Activated T-helper 17 cell treated with anti-CD3 and anti-CD28 coated beads, Interleukin-2, amount 50 U/mL, for 72 hours (primary cell): ENCODE results near the gene KIAA1614. TPM values are rescaled to one million over a fixed set of nuclear protein-coding genes. Genes with fewer than 3 reads are reported as not detected.

Source experiments
- ATAC-seq: fragments of 150-1000 bp; cut with Tn5 transposase; replicated peaks from 2 replicates; pipeline ENCODE4 v1.10.0; 2021; ENCODE audit warnings: mild to moderate bottlenecking, moderate library complexity
- H3K27ac Mint-ChIP-seq: one replicate; pipeline ENCODE4 v1.8.0; 2022; ENCODE audit warnings: mixed read lengths
- H3K27me3 Mint-ChIP-seq: one replicate; pipeline ENCODE4 v1.8.0; 2022; ENCODE audit warnings: mixed read lengths
- H3K36me3 Mint-ChIP-seq: one replicate; pipeline ENCODE4 v1.8.0; 2022; ENCODE audit warnings: low read depth, mild to moderate bottlenecking, mixed read lengths
- H3K4me1 Mint-ChIP-seq: one replicate; pipeline ENCODE4 v1.8.0; 2022; ENCODE audit warnings: mixed read lengths
- H3K4me3 Mint-ChIP-seq: one replicate; pipeline ENCODE4 v1.8.0; 2022; ENCODE audit warnings: mild to moderate bottlenecking, mixed read lengths
- H3K9me3 Mint-ChIP-seq: one replicate; pipeline ENCODE4 v1.8.0; 2022; ENCODE audit warnings: mixed read lengths
- total RNA-seq, 2 donors: library from RNA; stranded (reverse); gene quantifications; one replicate each; pipeline ENCODE4 v1.2.3, GENCODE V29; 2022

KIAA1614 gene
- total RNA-seq, 2 donors from 2014 or later: 0.04 to 0.19 TPM

DNA sequence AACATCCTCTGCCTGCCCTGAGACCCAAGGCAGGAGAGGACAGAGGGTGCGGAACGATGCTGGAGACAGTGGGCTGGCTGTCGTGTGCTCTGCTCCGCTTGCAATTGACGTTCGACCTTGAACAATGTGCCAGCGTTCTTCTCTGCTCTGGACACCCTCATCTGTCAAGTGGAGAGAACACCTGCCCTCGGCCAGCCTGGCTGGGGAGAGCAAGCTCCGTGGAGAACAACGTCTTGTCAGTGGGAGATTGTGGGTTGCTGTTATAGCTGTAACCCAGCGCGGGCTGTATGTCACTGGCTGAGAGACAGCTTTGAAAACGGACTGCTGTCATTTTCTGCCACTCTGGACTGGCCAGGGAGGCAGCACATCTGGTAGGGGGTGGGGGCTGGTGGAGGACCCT, 14.7 kb downstream of the KIAA1614 start:
- no peak overlapping the region for H3K4me3 Mint-ChIP-seq
- no peak for ATAC-seq
- H3K4me1 Mint-ChIP-seq: no peaks in the 10 kb centered on the region
- peaks cover 10% of the 10 kb centered on the region for H3K27me3 Mint-ChIP-seq
- no peak overlapping the region for H3K27ac Mint-ChIP-seq
- H3K36me3 Mint-ChIP-seq: no peaks in the 10 kb centered on the region
- H3K9me3 Mint-ChIP-seq: no peaks in the 10 kb centered on the region

DNA sequence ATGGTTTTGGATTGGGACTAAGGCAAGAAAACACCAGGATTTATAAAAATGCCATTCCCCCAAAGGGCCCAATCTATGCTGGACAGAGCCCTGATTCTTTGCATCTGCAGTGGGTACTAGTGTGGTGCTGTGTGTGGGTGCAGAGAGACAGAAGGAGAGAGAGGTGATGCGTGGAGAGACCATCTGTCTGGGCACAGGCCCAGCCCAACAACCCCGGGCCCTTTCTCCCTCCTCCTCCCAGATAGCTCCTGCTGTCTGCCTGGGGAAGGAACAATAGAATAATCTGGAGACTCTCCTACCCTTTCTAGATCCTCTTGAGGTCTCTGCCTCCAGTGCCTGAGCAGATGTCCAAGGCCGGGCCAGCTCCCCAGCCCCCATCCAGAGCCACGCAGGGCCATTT, 15.1 kb downstream of the KIAA1614 start:
- H3K36me3 Mint-ChIP-seq: no peaks in the 10 kb centered on the region
- no peak for ATAC-seq
- no peak overlapping the region for H3K27ac Mint-ChIP-seq
- no peaks in the 10 kb centered on the region for H3K4me1 Mint-ChIP-seq
- no peak overlapping the region for H3K4me3 Mint-ChIP-seq
- no peaks in the 10 kb centered on the region for H3K9me3 Mint-ChIP-seq
- peaks cover 10% of the 10 kb centered on the region for H3K27me3 Mint-ChIP-seq

DNA sequence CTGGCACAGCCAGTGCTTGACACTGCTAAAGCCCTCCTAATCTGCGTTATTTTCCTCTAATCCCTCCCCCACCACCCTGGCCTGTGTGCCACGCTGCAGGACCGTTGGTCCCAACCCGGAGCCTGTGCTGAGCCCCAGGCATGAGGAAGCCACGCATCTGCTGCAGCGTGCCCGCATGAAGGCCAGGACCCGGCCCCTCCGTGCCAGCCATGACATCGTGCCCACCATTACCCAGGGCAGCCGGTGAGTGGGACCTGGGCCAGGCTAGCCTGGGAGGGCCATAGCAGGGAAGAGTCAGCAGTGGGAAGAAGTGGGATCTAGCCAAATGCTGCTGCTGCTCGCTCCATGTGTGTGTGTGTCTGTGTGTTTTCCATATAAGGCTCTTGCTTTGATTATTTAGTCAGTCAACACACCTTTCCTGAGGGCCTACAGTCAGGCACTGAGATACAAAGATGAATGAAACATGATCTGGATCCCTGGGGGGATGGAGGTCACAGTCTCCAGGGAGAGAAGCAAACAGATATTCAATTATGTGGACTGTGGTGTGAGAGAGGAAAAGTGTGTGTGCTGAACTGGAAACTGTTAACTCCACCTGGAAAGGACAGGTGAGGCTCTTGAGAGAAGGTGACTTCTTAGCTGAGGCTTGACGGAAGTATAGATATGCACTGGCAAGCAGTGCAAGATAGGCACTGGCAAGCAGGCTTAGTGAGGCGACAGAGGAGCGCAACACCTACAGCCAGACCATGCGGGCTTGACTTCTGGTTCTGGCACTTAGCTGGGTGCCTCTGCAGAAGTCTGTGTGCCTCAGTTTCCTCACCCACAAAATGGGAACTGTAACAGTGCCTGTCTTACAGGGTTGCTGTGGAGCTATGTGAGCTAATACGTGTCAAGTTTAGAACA, 15.9 kb downstream of the KIAA1614 start:
- Mint-ChIP-seq H3K9me3 (no peaks in the 10 kb centered on the region), H3K27me3 (peaks cover 9% of the 10 kb centered on the region), H3K4me1 (no peaks in the 10 kb centered on the region), H3K27ac (no peak overlapping the region), H3K4me3 (no peak overlapping the region), H3K36me3 (no peaks in the 10 kb centered on the region)
- no peak for ATAC-seq

DNA sequence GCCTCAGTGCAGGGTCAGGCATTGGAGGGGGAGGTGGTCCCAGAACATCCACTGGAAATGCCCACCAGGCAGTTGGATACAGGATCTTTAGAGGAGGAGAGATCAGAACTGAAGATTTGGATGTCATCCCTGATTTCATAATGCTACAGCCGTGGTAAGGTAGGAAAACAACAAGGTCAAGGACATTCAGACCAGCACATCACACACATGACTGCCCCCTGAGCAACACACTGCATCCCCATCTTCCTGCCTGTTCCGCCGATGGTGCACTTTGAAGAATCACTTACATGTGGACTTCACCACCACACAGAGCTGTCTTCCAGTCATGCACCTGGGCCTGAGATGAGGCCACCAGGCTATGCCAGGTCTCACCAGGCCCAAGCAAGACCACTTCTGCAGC, 16.7 kb downstream of the KIAA1614 start:
- no peaks in the 10 kb centered on the region for H3K36me3 Mint-ChIP-seq
- peaks cover 4% of the 10 kb centered on the region for H3K27me3 Mint-ChIP-seq
- H3K4me3 Mint-ChIP-seq: no peak overlapping the region
- H3K4me1 Mint-ChIP-seq: no peaks in the 10 kb centered on the region
- H3K27ac Mint-ChIP-seq: no peak overlapping the region
- H3K9me3 Mint-ChIP-seq: no peaks in the 10 kb centered on the region
- no peak for ATAC-seq

DNA sequence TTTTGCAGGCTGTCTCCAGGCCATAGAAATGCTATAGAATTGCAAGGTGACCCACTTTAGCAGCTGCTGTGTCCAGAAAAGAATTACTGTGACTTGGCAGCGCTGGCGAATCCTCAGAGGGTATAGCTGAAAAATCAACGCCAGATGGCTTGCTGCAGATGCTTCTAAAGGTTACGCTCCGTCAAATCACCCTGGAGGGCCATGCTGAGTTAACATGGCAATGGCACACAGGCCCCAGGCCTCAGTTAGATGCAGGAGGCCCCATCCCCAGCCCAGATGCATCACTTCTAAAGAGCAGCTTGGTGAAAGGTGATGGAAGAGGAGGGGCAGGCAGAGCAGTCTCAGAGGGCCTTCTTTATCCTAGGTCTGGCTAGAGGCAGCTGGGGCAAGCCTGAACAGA, 18.0 kb downstream of the KIAA1614 start:
- no peaks in the 10 kb centered on the region for H3K9me3 Mint-ChIP-seq
- no peaks in the 10 kb centered on the region for H3K36me3 Mint-ChIP-seq
- H3K4me1 Mint-ChIP-seq: no peaks in the 10 kb centered on the region
- H3K27ac Mint-ChIP-seq: no peak overlapping the region
- no peak overlapping the region for H3K4me3 Mint-ChIP-seq
- no peaks in the 10 kb centered on the region for H3K27me3 Mint-ChIP-seq
- ATAC-seq: no peak

DNA sequence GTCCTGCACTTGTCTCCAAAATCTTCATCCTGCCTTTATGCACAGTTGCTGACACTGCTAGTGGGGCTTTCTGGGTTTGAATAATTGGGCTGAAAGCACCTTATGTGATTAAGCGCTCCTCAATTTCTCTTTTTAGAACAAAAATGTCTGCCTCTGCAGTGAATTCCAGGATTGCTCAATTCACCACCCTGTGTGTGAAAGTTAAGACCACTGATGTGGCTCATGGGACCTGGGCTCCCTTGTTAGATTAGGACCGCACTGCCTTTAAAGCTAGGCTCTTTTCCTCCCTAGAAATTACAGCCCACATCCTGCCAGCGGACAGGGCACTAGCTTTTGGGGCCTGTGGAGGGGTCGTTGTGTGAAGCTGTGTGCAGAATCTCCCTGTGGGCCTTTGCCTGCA, 18.8 kb downstream of the KIAA1614 start:
- Mint-ChIP-seq H3K27me3 (no peaks in the 10 kb centered on the region), H3K36me3 (no peaks in the 10 kb centered on the region), H3K9me3 (no peaks in the 10 kb centered on the region), H3K4me1 (no peaks in the 10 kb centered on the region), H3K4me3 (no peak overlapping the region), H3K27ac (no peak overlapping the region)
- no peak for ATAC-seq

DNA sequence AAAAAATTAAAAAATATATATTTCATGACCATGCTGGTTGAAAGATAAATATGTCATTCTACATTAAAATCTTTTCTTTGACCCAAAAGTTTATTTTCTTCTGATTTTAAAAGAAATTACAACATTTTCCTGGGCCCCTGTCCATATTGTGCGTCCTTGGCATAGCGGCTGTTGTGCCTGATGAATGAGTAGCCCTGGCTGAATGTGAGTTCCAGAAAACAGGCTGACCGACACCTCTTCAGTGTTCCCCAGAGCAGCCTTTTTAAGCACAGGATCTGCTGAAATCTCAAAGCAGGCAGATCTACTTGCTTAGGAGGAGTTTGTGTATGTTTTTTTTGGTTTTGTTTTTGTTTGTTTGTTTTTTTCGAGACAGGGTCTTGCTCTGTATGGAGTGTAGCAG, 19.7 kb downstream of the KIAA1614 start:
- H3K27ac Mint-ChIP-seq: no peak overlapping the region
- H3K4me1 Mint-ChIP-seq: no peaks in the 10 kb centered on the region
- no peaks in the 10 kb centered on the region for H3K9me3 Mint-ChIP-seq
- H3K27me3 Mint-ChIP-seq: no peaks in the 10 kb centered on the region
- ATAC-seq: no peak
- H3K4me3 Mint-ChIP-seq: no peak overlapping the region
- no peaks in the 10 kb centered on the region for H3K36me3 Mint-ChIP-seq

DNA sequence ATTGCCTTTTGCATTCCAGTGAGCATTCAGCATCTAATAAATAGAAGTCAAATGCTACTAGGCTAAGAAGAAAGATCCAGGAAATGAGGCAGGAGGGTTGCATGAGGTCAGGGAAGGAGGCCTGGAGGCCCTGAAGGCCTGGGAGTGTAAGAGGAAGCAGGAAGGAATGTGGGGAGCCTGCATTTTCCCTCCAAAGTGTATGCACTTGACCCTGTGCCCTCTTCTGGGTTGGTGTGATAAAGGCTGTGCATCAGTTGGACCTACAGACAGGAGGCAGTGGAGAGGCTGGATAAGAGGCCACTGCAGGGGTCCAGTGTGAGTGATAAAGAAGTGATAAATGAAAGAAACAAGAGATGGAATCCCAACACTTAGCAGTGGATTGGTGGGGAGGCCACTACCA, 20.4 kb downstream of the KIAA1614 start:
- no peak for ATAC-seq
- Mint-ChIP-seq H3K27me3 (no peaks in the 10 kb centered on the region), H3K36me3 (no peaks in the 10 kb centered on the region), H3K4me3 (no peak overlapping the region), H3K4me1 (no peaks in the 10 kb centered on the region), H3K9me3 (no peaks in the 10 kb centered on the region), H3K27ac (no peak overlapping the region)

DNA sequence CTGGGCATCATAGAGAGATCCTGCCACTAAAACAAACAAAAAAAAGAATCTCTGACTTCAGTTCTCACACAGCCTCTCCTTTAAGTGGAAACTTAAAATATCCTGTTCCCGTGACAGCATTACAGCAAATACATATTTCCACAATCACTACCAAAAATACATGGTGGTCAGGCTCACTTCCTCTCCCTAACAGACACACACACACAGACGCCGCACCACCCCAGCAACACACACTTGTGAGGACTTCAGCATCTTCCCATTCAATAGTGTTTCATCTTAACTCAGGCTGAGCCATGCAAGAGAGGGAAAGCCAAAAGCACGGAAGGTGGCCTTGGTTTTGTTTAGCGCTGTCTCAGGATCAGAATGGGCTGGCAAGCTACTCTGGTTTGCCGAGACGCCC, 21.9 kb downstream of the KIAA1614 start:
- no peaks in the 10 kb centered on the region for H3K9me3 Mint-ChIP-seq
- no peak overlapping the region for H3K27ac Mint-ChIP-seq
- ATAC-seq: no peak
- no peaks in the 10 kb centered on the region for H3K36me3 Mint-ChIP-seq
- peaks cover 3% of the 10 kb centered on the region for H3K4me1 Mint-ChIP-seq
- H3K27me3 Mint-ChIP-seq: no peaks in the 10 kb centered on the region
- no peak overlapping the region for H3K4me3 Mint-ChIP-seq

DNA sequence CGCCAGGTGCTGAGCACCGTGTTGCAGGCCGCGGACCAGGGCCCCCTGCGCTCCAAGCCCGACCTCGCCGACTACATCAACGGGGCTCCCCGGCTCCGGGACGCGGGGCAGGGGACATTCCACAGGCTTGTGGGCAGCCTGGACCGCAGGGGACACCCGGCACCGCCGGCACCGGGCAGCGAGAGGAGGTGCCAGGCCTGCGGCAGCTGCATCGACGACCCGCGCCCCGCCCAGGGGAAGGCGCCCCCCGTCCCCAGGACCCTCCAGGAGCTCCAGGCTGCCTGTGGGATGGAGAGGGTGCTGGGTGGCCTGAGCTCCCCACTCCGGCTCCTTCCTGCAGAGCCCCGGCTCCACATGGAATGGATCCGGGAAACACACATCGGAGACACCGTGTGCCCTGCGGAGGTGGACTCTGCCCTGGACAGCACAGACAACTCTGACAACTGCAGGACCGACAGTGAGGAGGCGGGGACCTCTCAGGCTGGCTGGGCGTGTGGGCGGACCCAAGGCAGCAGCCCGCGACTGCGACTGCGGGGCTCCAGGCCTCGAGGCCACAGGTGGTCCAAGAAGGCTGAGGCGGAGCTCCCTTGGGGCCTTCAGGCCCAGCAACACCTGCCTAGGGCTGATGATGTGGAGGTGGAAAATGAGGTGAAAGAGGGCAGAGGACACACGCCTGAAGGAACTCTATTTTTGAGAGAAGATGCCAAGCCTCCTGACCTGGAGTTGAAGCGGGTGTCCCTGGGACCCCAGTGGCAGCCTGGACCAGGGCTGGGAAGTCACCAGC, 22.8 kb downstream of the KIAA1614 start:
- H3K4me1 Mint-ChIP-seq: peaks cover 7% of the 10 kb centered on the region
- H3K27ac Mint-ChIP-seq: no peak overlapping the region
- H3K36me3 Mint-ChIP-seq: no peaks in the 10 kb centered on the region
- H3K4me3 Mint-ChIP-seq: no peak overlapping the region
- no peaks in the 10 kb centered on the region for H3K27me3 Mint-ChIP-seq
- no peaks in the 10 kb centered on the region for H3K9me3 Mint-ChIP-seq
- no peak for ATAC-seq

DNA sequence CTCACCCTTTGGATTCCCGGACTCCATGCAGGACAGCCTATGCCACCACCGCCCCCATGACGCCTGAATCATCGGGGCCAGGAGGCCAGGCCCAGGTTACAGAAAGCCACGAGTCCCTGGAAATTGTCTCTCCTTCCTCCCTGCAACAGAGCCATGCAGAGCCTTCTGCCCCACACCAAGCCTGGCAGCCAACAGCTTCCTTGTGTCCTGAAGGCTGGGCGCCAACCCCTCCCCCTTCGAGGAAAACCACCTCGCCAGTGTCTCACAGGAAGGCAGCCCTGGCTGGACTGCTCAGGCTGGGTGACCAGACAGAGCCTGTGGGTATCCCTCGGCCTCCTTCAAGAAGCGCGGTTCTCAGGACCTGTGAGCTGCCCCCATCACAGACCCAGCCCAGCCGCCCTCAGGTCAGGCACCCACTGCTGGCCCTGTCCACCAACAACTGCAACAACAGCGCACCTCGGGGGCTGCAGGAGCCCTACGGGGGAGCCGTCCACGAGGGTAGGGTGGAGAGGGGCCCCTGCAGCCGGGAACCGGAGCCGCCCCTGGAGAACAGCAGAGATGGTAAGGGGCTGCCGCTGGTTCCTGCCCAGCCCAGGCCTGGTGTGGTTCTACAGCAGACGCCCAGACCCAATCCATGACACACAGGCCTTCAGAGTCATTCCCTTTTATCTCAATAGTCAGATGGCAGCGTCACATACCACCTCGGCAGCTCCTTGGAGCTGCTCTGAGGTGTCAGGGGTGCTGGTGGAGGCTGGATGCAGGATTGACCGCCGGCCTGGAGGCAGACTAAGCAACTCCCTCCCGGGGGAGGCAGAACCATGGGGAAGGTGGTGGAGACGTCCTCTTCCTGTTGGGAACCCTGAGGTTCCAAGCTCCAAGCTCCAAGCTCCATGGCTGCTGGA, 23.7 kb downstream of the KIAA1614 start:
- Mint-ChIP-seq H3K9me3 (no peaks in the 10 kb centered on the region), H3K4me1 (peaks cover 7% of the 10 kb centered on the region), H3K4me3 (no peak overlapping the region), H3K36me3 (no peaks in the 10 kb centered on the region), H3K27me3 (no peaks in the 10 kb centered on the region), H3K27ac (no peak overlapping the region)
- no peak for ATAC-seq

DNA sequence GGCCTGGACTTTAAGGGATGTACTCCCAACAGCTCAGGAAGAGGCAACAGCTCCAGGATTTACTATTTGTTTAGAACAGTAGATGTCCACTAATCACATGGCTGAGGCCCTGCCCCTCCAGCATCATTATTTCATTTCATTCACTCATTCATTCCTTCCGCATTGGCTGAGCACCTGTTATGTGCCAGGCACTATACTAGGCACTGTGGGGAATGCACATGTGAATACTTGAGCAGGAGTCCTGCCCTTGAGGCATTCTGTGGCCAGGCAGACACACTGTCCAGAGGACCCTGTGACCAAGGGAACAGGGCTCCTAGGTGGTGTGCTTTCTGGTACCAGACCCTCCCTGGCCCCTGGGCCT, 24.3 kb downstream of the KIAA1614 start:
- Mint-ChIP-seq H3K27me3 (no peaks in the 10 kb centered on the region), H3K9me3 (no peaks in the 10 kb centered on the region), H3K4me1 (peaks cover 7% of the 10 kb centered on the region), H3K27ac (no peak overlapping the region), H3K4me3 (no peak overlapping the region), H3K36me3 (no peaks in the 10 kb centered on the region)
- no peak for ATAC-seq

DNA sequence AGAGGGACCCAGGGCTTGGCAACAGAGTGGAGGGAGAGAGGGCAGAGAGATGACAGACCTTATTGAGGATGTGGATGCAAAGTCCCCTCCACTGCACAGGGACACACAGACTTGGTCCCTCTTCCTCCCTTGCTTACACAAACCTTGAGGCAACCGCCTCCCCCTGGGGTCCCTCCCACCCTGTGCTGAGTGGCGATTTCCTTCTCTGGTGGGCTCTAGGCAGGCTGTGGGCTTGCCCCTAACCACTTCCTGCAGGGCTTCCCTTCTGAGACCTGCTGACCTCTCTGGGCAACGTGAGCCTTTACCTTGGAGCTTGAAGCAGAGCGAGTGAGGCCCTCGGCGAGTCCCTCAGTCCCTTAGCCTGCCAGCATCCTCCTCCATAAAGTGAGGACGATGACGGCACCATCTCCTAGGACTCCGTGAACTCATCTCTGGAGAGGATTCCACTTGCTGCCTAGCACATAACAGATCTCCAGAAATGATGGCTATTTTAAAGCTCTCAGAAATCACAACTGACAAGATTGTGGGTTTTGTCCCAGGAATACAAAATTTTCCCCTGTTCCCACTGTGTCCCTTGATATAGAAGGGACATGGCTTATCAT, 25.0 kb downstream of the KIAA1614 start:
- Mint-ChIP-seq H3K27me3 (no peaks in the 10 kb centered on the region), H3K27ac (peak overlapping the region; percentile 17), H3K4me3 (no peak overlapping the region), H3K4me1 (peaks cover 7% of the 10 kb centered on the region), H3K9me3 (no peaks in the 10 kb centered on the region), H3K36me3 (no peaks in the 10 kb centered on the region)
- peak; percentile 9 for ATAC-seq

DNA sequence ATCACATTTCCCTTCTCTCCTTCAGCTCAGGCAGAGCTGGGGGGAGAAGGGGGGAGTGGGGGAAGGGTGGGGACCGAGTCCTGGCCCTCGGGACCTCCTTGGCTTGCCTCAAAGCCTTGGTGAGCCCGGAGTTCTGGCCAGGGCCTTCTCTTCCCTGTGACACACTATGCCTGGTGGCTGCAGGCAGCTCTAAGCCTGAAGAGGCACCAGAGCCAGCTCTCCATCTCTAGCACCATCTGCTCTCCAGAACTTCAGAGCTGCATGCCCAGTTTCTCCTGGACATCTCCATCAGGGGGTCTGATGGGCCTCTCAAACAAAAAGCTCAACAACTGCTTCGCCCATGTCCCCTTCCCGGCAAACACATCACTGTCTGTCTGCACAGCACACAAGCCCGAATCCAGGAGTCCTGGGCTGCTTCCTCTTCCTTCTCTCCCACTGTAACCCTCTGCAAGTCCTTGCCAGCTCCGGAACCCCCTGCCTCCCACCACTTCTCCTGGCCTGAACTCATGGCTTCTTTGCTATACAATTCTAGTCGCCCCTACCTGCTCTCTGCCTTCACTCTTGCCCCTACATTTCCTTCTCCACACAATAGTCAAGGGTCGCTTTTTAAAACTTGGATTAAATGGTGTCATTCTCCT, 26.5 kb downstream of the KIAA1614 start:
- Mint-ChIP-seq H3K27ac (no peak overlapping the region), H3K9me3 (no peaks in the 10 kb centered on the region), H3K4me3 (no peak overlapping the region), H3K27me3 (no peaks in the 10 kb centered on the region), H3K36me3 (no peaks in the 10 kb centered on the region), H3K4me1 (peaks cover 7% of the 10 kb centered on the region)
- no peak for ATAC-seq
